Colonic mucosa (tissue), 4 donors: ENCODE measurements around the gene SLC9A8. TPM values are rescaled to one million over a fixed set of nuclear protein-coding genes. Genes with fewer than 3 reads are reported as not detected.
A peak's percentile ranks its signal among the peaks of the same experiment; 100 is the strongest.
"Not testable (repeated sequence)": the region's sequence is repeated elsewhere in the genome, so short reads cannot be mapped to it uniquely, and the experiment has no call there.

Experiments
- DNase-seq: peaks from one replicate; pipeline ENCODE4 v3.0.0-alpha.2; 2020
- H3K27ac ChIP-seq: fragments of 200-600 bp; one replicate; pipeline ENCODE4 v1.8.0; 2021
- H3K27me3 ChIP-seq: fragments of 200-600 bp; one replicate; pipeline ENCODE4 v1.8.0; 2021
- H3K36me3 ChIP-seq: fragments of 200-600 bp; one replicate; pipeline ENCODE4 v1.8.0; 2021
- H3K4me1 ChIP-seq: fragments of 200-600 bp; one replicate; pipeline ENCODE4 v1.8.0; 2021; ENCODE audit warnings: mild to moderate bottlenecking
- H3K4me3 ChIP-seq: fragments of 200-600 bp; one replicate; pipeline ENCODE4 v1.8.0; 2021
- H3K9ac ChIP-seq, 2 donors: one replicate each; pipeline ENCODE4 v1.7.0; 2013; ENCODE audit warnings: control low read depth in 2 of 2, low read depth in 2 of 2, low read length in 2 of 2
- H3K9me3 ChIP-seq: fragments of 200-600 bp; one replicate; pipeline ENCODE4 v1.8.0; 2021
- CTCF ChIP-seq: fragments of 200-600 bp; IDR thresholded peaks from one replicate; pipeline ENCODE4 v1.8.0; 2022; ENCODE audit warnings: antibody characterized with exemption, mild to moderate bottlenecking
- intact Hi-C: fragments of 100-400 bp; cut with DNase I; formaldehyde crosslinking; loops from one replicate; pipeline ENCODE4 v1.14.1; 2022
- total RNA-seq, 2 donors: library from RNA; stranded (reverse); fragmentation: NEBNext Ultra II Directional in 1 of 2; extraction: Animal tissue kit (Norgen Biotek cat#: 25700) in 1 of 2; gene quantifications; one replicate each; pipeline ENCODE4 v1.2.1, GENCODE V29; 2021
- donor health status: healthy.
- donor health status: DM: no; HTN: no; CAD: no.
- donor health status: DM: no; HTN: no; CAD: no.

The SLC9A8 gene
- total RNA-seq, 2 donors from 2014 or later = 6.0 to 11.1 TPM

GRCh38 chr20:49893242-49894072, 80.8 kb downstream of the SLC9A8 start:
- H3K4me1 ChIP-seq = no peaks in the 10 kb centered on the region
- H3K36me3 ChIP-seq = no peaks in the 10 kb centered on the region
- no peaks in the 10 kb centered on the region for H3K9me3 ChIP-seq
- H3K4me3 ChIP-seq = no peak overlapping the region
- no peak overlapping the region for H3K27ac ChIP-seq
- intact Hi-C loops = no loop called here
- no peak for TF ChIP-seq CTCF
- no peak for DNase-seq
- H3K9ac ChIP-seq = peak overlapping the region in 1 of 2 donors; percentile 18
- H3K27me3 ChIP-seq = no peaks in the 10 kb centered on the region

GRCh38 chr20:49894073-49894470, 81.4 kb downstream of the SLC9A8 start:
- TF ChIP-seq CTCF = no peak
- no peak overlapping the region for H3K4me3 ChIP-seq

GRCh38 chr20:49895474-49896093, 83.0 kb downstream of the SLC9A8 start:
- intact Hi-C loops, H3K27ac ChIP-seq, H3K9me3 ChIP-seq, H3K36me3 ChIP-seq, H3K9ac ChIP-seq, H3K27me3 ChIP-seq, DNase-seq, H3K4me1 ChIP-seq, H3K4me3 ChIP-seq: not testable (repeated sequence)

More at GRCh38 chr20:49894073-49894470, 81.4 kb downstream of the SLC9A8 start:
- Histone ChIP-seq H3K4me1 (no peaks in the 10 kb centered on the region), H3K27me3 (no peaks in the 10 kb centered on the region), H3K9ac (no peak overlapping the region), H3K27ac (no peak overlapping the region), H3K36me3 (no peaks in the 10 kb centered on the region), H3K9me3 (no peaks in the 10 kb centered on the region)
- DNase-seq = no peak
- intact Hi-C loops = no loop called here

GRCh38 chr20:49896204-49896603, 83.6 kb downstream of the SLC9A8 start:
- H3K4me1 ChIP-seq = no peaks in the 10 kb centered on the region
- no peak overlapping the region for H3K27ac ChIP-seq
- no peak for DNase-seq
- no peak for TF ChIP-seq CTCF
- no peak overlapping the region for H3K9ac ChIP-seq
- intact Hi-C loops = no loop called here
- no peaks in the 10 kb centered on the region for H3K36me3 ChIP-seq
- H3K27me3 ChIP-seq = no peaks in the 10 kb centered on the region
- no peaks in the 10 kb centered on the region for H3K9me3 ChIP-seq
- H3K4me3 ChIP-seq = no peak overlapping the region

GRCh38 chr20:49899541-49900383, 87.1 kb downstream of the SLC9A8 start:
- intact Hi-C loops = no loop called here
- DNase-seq = no peak
- TF ChIP-seq CTCF = no peak
- no peak overlapping the region for H3K27ac ChIP-seq
- no peaks in the 10 kb centered on the region for H3K36me3 ChIP-seq
- H3K9me3 ChIP-seq = no peaks in the 10 kb centered on the region
- H3K27me3 ChIP-seq = no peaks in the 10 kb centered on the region
- H3K9ac ChIP-seq = no peak overlapping the region
- H3K4me3 ChIP-seq = no peak overlapping the region
- no peaks in the 10 kb centered on the region for H3K4me1 ChIP-seq
